Fibroblast of skin of abdomen (primary cell): ENCODE results near the gene BIK. TPM values are rescaled to one million over a fixed set of nuclear protein-coding genes. Genes with fewer than 3 reads are reported as not detected.
A peak's percentile ranks its signal among the peaks of the same experiment; 100 is the strongest.

Experiments
- DNase-seq: peaks from one replicate; pipeline ENCODE4 v3.0.0-alpha.2; 2013
- polyA plus RNA-seq, 2 experiments: library from polyadenylated mRNA; unstranded; fragments of 120-200 nt; gene quantifications; one replicate each; pipeline ENCODE4 v1.2.1, GENCODE V29; 2013; ENCODE audit not compliant: insufficient read length in 2 of 2

BIK gene, protein sequence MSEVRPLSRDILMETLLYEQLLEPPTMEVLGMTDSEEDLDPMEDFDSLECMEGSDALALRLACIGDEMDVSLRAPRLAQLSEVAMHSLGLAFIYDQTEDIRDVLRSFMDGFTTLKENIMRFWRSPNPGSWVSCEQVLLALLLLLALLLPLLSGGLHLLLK
- not detected for polyA plus RNA-seq (2013, experiment 1 of 2; ENCODE audit: insufficient read length)
- not detected for polyA plus RNA-seq (2013, experiment 2 of 2; ENCODE audit: insufficient read length)

GRCh38 chr22:43110444-43110926 lies at the start of gene BIK:
TSS of gene BIK (plus strand) at chr22:43110750. CDS start at chr22:43124023, 13,273 bp downstream.
- peak; percentile 17 for DNase-seq

DNA sequence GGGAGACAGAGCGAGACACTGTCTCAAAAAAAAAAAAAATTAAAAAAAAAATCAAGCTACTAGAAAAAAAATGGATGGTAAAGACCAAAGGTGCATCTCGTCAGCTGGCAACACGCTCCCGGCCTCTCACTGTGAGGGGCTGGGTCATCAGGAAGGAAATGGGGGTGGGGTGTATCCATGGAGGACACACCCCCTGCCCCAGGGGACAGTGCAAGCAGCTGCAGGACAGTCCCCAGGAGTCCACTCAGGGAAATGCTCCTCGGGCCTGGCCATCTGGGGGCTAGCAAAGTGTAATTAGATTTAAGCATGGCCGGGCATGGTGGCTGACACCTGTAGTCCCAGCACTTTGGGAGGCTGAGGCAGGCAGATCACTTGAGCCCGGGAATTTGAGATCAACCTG lies 44.4 kb upstream of the BIK start:
- no peak for DNase-seq

DNA sequence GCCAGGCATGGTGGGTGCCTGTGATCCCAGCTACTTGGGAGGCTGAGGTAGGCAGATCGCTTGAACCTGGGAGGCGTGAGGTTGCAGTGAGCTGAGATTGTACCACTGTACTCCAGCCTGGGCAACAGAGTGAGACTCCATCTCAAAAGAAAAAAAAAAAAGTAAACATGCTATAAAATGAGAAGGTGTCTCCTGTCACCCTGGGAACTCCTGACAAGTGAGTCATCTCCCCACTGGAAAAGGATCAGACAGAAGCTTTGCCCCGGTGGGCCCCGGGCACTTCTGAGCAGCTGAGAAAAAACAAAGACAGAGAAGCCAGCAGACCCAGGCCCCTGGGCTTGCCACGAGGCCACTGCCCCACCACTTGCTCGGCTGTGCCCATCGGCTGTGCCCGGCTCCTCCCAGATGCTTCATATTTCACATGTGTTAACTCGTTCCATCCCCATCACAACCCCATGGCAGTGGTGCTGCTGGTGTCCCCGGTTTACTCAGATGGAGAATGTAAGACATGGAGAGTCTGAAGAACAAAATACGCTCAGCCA lies 43.6 kb upstream of the BIK start:
- DNase-seq = peak; percentile 68

GRCh38 chr22:43077121-43077877 lies 33.3 kb upstream of the BIK start:
- no peak for DNase-seq

DNA sequence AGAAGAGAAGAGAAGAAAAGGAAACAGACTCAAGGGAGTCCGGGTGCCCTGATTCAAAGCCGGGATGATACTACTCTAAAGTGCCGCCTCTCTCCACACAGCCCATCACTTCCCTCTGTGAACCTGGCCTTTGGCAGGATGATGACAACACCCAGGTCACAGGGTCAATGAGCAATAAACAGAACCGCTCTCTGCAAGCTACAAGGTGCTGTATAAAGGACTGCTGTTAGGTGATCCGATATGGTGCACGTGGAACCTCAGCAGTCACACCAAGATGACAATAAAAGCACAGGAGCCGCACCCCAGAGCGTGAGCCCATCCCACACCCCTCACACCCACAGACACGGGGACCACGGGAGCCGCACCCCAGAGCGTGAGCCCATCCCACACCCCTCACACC lies 32.0 kb upstream of the BIK start:
- DNase-seq = no peak

- DNase-seq = no peak
Measured at GRCh38 chr22:43079742-43080141, 30.8 kb upstream of the BIK start.

- no peak for DNase-seq
Measured at GRCh38 chr22:43080616-43081015, 29.9 kb upstream of the BIK start.

GRCh38 chr22:43081968-43082367 lies 28.6 kb upstream of the BIK start:
- DNase-seq = peak; percentile 14

GRCh38 chr22:43085658-43086606 lies 24.6 kb upstream of the BIK start:
- DNase-seq = no peak

DNA sequence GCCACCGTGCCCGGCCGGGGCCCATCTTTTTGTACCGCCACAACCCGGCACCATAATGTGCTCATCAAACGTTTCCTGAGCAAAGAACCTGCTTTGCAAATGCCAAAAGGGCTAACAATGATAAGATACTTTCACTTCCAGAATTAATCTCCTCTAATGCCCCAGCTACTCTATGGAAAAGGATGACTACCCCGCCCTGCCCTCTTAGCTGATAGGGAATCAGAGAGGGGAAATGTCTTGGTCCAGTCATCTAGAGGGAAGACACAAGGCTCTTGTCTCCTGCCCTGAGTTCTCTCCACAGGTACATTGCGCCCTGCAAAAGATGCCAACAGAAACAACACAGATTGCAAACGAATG lies 21.9 kb upstream of the BIK start:
- no peak for DNase-seq

DNA sequence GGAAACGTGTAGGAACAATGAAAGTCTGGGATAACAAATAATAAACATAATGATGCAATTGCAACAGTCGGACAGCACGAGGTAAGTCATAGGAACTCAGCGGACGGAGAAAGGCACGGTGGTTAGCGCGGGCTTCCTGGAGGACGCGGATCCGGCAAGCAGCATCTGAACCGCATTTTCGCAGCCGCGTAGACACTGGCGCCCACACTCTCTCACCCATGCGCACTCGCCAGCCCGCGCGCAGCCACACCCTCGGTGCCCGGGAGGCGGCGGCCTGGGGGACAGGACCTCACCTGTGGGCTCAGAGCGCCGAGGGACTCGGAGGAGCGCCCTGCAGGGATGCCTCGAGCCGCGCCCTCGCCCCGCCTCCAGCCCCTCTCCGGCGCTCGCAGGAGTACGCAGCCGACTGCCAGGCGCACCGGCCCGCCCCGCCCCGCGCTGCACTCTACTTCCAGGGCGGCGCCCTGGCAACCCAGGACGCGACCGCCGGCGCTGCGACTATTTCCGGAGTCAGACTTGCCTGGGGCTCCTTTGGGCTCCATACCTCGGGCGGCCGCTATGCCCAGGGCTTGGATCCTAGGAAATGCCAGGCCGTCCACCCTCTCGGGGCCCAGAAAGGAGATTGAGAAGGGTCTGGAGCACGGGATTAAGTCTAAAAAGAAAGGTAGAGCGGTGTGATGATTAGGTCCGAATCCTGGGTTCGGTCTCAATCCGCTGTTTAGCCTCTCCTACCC lies 21.4 kb upstream of the BIK start, which contains the start of gene TTLL1:
Gene TTLL1, minus strand, starts transcription at position 408 of the 734 bp plus-strand sequence. CDS start 13,805 bp downstream, outside the sequence.
- peak; percentile 87 for DNase-seq

GRCh38 chr22:43090130-43090789 lies 20.3 kb upstream of the BIK start:
- peak; percentile 89 for DNase-seq

DNA sequence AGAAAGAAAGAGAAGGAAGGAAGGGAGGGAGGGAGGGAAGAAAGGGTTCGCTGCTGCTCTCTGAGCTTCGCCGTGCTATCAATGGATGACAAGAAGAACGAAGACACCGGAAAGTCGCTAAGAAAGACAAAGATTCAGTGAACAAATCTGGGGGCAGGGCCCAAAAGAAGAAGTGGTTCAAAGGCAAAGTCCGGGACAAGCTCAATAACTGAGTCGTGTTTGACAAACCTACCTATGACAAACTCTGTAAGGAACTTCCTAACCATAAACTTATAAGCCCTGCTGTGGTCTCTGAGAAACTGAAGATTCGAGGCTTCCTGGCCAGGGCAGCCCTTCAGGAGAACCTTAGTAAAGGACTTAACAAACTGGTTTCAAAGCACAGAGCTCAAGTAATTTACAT lies 18.5 kb upstream of the BIK start:
- DNase-seq = no peak

DNA sequence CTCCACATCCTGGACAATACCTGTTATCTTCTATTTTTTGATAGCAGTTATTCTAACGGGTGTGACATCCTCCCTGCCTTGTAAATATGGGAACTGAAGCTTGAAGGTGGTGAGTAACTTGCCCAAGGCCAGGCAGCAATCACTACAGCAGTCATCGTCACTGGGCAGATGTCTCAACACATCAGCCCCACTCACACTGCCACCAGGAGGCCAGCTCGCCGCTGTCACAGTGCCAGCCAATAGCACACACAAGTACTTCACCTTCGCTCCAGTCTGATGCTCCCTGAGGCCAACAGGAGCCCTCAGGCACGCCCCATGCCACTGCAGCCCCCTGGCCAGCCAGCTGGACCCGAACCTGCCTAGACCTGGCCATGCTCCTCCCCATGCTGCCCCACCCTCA lies 16.5 kb upstream of the BIK start:
- no peak for DNase-seq

DNA sequence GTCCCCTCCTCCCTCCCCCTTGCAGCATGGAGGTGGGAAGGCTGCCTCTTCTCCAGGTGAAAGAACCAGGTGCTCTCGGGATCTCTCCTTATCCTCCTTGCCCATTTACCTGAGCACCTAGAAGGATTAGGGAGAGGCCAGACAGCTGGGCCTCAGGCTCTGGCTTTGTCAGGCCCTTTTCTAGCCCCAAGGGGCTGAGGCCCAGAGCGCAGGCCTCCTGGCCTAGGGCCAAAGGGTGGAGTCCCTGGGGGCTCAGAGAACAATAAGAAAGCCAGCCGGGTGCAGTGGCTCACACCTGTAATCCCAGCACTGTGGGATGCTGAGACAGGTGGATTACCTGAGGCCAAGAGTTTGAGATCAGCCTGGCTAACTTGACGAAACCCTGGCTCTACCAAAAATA lies 16.0 kb upstream of the BIK start:
- DNase-seq = no peak

DNA sequence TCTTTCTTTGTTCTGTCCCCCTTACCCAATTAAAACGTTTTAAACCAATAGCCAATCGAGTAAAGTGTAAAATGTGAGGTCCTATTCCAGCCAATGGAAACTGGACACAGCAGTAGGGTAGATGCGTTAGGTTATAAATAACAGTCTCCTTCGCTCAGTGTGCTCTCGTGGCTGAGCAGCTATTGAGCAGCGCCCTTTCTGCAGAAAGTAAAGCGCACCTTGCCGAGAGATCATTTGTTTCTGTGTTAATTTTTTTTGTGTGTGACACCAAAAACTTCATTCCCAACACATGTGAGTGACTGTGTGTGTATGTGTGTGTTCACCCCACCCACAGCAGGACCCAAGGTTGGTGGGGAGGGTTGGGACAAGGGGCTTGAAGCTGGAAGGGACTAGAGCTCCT lies 14.1 kb upstream of the BIK start:
- DNase-seq = no peak

GRCh38 chr22:43098356-43098755 lies 12.2 kb upstream of the BIK start:
- DNase-seq = no peak

- DNase-seq = no peak
Measured at GRCh38 chr22:43099095-43099494, 11.5 kb upstream of the BIK start.

GRCh38 chr22:43100225-43100624 lies 10.3 kb upstream of the BIK start:
- no peak for DNase-seq

GRCh38 chr22:43101306-43101705 lies 9.2 kb upstream of the BIK start:
- no peak for DNase-seq

- peak; percentile 21 for DNase-seq
Measured at GRCh38 chr22:43104056-43104625, 6.4 kb upstream of the BIK start.
